GM12891 (cell line): ENCODE results near the gene GPSM1.

Source experiments
- DNase-seq: peaks from one replicate; pipeline ENCODE4 v3.0.0; 2011; ENCODE audit warnings: low spot score; ENCODE audit not compliant: insufficient read length
- FAIRE-seq: peaks from 2 replicates; lab custom pipeline; 2011; peaks lifted over from hg19 to GRCh38; lab: Jason Lieb, UNC
- PAX5 ChIP-seq: IDR thresholded peaks from 2 replicates; pipeline ENCODE4 v1.6.1; 2011; ENCODE audit warnings: low read length, moderate library complexity, mild to moderate bottlenecking; ENCODE audit not compliant: insufficient read depth, severe bottlenecking
- POLR2A ChIP-seq: IDR thresholded peaks from 2 replicates; pipeline ENCODE4 v1.6.1; 2011; ENCODE audit warnings: low read depth, low read length, control low read depth
- POLR2AphosphoS5 ChIP-seq: IDR thresholded peaks from 2 replicates; pipeline ENCODE4 v1.6.1; 2011; ENCODE audit warnings: low read depth, low read length, control low read depth
- POU2F2 ChIP-seq: IDR thresholded peaks from 2 replicates; pipeline ENCODE4 v1.6.1; 2011; ENCODE audit warnings: low read depth, mild to moderate bottlenecking, control low read depth, low read length, moderate library complexity
- SPI1 ChIP-seq: IDR thresholded peaks from 2 replicates; pipeline ENCODE4 v1.6.1; 2011; ENCODE audit warnings: low read depth, low read length, control low read depth
- TAF1 ChIP-seq: IDR thresholded peaks from 2 replicates; pipeline ENCODE4 v1.6.1; 2011; ENCODE audit warnings: low read depth, low read length, control low read depth

Gene GPSM1

GRCh38 chr9:136352682-136353081, 25.3 kb downstream of the GPSM1 start:
- no peak for FAIRE-seq
- TF ChIP-seq POU2F2 (no peak), TAF1 (no peak), POLR2A (no peak), SPI1 (no peak), POLR2AphosphoS5 (no peak), PAX5 (no peak)
- DNase-seq: no peak

DNA sequence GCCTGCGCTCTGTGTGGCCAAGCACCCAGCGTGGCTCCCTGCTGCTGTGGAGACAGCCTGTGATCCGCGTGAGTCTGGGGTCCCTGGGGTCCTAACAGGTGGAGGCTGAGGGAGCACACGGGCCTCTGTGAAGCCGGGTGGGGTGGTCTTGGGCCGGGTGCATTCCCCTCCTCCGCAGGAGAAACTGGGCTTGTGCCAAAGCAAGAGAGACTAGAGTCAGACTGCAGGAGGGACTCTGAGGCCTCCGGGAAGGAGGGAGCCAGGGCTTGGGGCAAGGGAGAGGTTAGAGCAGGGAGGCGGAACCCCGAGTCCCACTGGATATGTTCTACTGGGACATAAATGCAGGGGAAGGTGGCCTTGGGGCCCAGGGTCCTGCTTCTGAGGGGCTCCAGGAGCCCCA, 25.7 kb downstream of the GPSM1 start:
- DNase-seq (no peak), FAIRE-seq (no peak)
- TF ChIP-seq TAF1: no peak

- FAIRE-seq: no peak
- TF ChIP-seq TAF1 (no peak), POLR2A (no peak), POLR2AphosphoS5 (no peak), POU2F2 (no peak), PAX5 (no peak), SPI1 (no peak)
- DNase-seq: no peak
Measured at GRCh38 chr9:136353757-136354488, 26.6 kb downstream of the GPSM1 start.

GRCh38 chr9:136354592-136355085, 27.3 kb downstream of the GPSM1 start:
- TF ChIP-seq SPI1 (no peak), TAF1 (no peak), PAX5 (no peak), POU2F2 (no peak), POLR2A (no peak)
- FAIRE-seq (no peak), DNase-seq (no peak)

DNA sequence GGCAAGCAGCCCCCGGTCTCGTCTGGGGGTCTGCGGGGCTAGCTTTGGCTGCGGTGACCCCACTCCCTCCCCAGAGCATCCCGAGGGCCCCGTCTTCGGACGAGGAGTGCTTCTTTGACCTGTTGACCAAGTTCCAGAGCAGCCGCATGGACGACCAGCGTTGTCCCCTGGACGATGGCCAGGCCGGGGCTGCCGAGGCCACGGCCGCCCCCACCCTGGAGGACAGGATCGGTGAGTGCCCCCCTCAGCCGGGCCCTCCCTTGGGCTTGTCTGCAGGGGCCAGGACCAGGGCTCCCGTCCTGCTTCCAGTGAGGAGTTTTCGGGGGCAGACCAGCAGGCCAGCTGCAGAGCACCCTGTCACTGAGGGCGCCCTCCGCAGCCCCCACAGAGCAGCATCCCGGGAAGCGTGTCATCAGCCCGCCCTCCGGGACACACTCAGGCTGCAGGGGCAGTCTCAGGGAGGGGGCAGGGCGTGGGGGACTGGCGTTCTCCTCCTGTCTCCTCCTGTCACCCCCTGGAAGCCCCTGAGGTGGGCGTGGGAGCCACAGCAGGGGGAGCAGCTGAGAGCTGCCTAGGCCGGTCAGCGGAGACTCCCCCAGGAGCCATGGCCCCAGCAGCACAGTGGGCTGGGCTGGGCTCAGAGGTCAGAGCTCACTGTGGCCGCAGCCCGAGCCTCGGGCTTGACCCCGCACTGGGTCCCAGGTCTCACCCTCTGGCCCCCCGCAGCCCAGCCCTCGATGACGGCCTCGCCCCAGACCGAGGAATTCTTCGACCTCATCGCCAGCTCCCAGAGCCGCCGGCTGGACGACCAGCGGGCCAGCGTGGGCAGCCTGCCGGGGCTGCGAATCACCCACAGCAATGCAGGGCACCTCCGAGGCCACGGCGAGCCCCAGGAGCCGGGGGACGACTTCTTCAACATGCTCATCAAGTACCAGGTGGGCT, 28.5 kb downstream of the GPSM1 start:
- no peak for FAIRE-seq
- TF ChIP-seq TAF1 (no peak), PAX5 (no peak), POLR2AphosphoS5 (no peak), POLR2A (no peak), POU2F2 (no peak), SPI1 (no peak)
- DNase-seq: no peak

GRCh38 chr9:136357202-136357725, 29.9 kb downstream of the GPSM1 start:
- DNase-seq: no peak
- TF ChIP-seq POLR2A (no peak), PAX5 (no peak), SPI1 (no peak), TAF1 (no peak), POU2F2 (no peak), POLR2AphosphoS5 (no peak)
- no peak for FAIRE-seq

DNA sequence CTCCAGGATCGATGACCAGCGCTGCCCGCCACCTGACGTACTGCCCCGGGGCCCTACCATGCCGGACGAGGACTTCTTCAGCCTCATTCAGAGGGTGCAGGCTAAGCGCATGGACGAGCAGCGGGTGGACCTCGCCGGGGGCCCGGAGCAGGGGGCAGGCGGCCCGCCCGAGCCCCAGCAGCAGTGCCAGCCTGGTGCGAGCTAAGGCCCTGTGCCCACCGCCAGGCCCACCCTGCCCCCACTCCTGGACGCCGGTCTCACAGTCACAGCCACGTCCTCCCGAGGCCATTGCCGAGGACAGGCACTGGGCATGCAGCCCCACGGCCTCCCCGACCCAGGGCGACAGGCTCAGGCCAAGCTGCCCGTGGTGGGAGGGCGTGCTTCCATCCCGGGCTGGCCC, 30.7 kb downstream of the GPSM1 start:
- TF ChIP-seq POLR2A (no peak), PAX5 (no peak), TAF1 (no peak), SPI1 (no peak), POU2F2 (no peak), POLR2AphosphoS5 (no peak)
- DNase-seq: no peak

DNA sequence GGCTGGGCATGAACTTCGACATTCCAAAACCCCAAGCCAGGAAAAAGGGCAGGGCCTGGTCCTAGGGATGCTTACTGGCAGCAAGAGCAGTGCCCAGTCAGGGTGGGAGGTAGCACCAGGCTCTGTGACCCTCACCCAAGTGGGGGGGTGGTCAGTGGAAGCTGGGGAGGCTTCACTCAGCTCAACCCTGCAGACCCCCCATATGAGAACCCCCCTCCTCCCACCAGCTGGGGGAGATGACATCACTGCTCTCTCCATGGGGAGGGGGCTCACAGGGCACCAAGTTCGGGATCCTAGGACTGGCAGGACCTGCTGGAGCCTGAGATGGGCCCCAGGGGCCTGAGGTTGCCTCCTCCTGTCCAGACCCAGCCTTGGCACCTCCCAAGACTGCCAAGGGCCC, 31.5 kb downstream of the GPSM1 start:
- DNase-seq (no peak), FAIRE-seq (no peak)
- TF ChIP-seq PAX5 (no peak), POLR2AphosphoS5 (no peak), POLR2A (no peak), POU2F2 (no peak), TAF1 (no peak), SPI1 (no peak)

More for the DNA sequence above, 30.7 kb downstream of the GPSM1 start:
- no peak for FAIRE-seq

GRCh38 chr9:136359774-136360718, 32.7 kb downstream of the GPSM1 start:
- DNase-seq: no peak
- no peak for FAIRE-seq
- TF ChIP-seq PAX5 (no peak), POU2F2 (no peak), TAF1 (no peak), SPI1 (no peak), POLR2AphosphoS5 (no peak), POLR2A (no peak)
